K562 (cell line): ENCODE results near the gene XPR1. TPM values are rescaled to one million over a fixed set of nuclear protein-coding genes. Genes with fewer than 3 reads are reported as not detected.

Source experiments
- ARHGAP35 ChIP-seq: fragments of 450-650 bp; IDR thresholded peaks from 2 replicates; pipeline ENCODE4 v1.6.1; 2018; ENCODE audit not compliant: partially characterized antibody
- CREB3L1 ChIP-seq: fragments of 450-650 bp; IDR thresholded peaks from 2 replicates; pipeline ENCODE4 v1.6.1; 2014; ENCODE audit warnings: low read depth, mild to moderate bottlenecking, moderate library complexity, borderline replicate concordance
- HNRNPL ChIP-seq: fragments of 200-400 bp; formaldehyde crosslinking; IDR thresholded peaks from 2 replicates; pipeline ENCODE4 v1.6.1; 2017; ENCODE audit warnings: low read depth, mild to moderate bottlenecking, low read length
- JUN ChIP-seq, 2 experiments: sonication (generic) in 1 of 2; formaldehyde crosslinking in 1 of 2; IDR thresholded peaks; 2 replicates each; pipeline versions ENCODE4 v1.6.1 to v1.8.0; 2012 to 2022; ENCODE audit warnings: borderline replicate concordance in 2 of 2, mild to moderate bottlenecking in 2 of 2, improper control_type of control experiment in 1 of 2, low read depth in 1 of 2, low read length in 1 of 2, missing genetic modification reagents in 1 of 2
- OTX1 ChIP-seq: fragments of 450-650 bp; formaldehyde crosslinking; IDR thresholded peaks from 2 replicates; pipeline ENCODE4 v1.4.0; 2022; ENCODE audit warnings: mild to moderate bottlenecking
- PHB2 ChIP-seq: fragments of 450-650 bp; IDR thresholded peaks from 2 replicates; pipeline ENCODE4 v1.6.1; 2017; ENCODE audit warnings: low read depth
- POLR3A ChIP-seq: IDR thresholded peaks from 2 replicates; pipeline ENCODE4 v1.6.1; 2011; ENCODE audit warnings: borderline replicate concordance, mild to moderate bottlenecking, moderate library complexity; ENCODE audit not compliant: insufficient read length, insufficient read depth; ENCODE audit errors: extremely low read depth
- SIRT6 ChIP-seq: IDR thresholded peaks from one replicate; pipeline ENCODE4 v1.6.1; 2012; ENCODE audit warnings: low read depth, mild to moderate bottlenecking, control low read depth, inconsistent platforms, low read length, moderate library complexity
- SNRNP70 ChIP-seq: fragments of 200-400 bp; formaldehyde crosslinking; optimal IDR thresholded peaks from 2 replicates; pipeline ENCODE3; 2017; ENCODE audit warnings: low read depth, low read length
- SP1 ChIP-seq: sonication (generic); formaldehyde crosslinking; IDR thresholded peaks from 2 replicates; pipeline ENCODE4 v1.8.1; 2022; ENCODE audit warnings: mild to moderate bottlenecking, missing genetic modification reagents
- TCF7 ChIP-seq: sonication (generic); IDR thresholded peaks from 2 replicates; pipeline ENCODE4 v1.6.1; 2016; ENCODE audit warnings: antibody characterized with exemption, borderline replicate concordance
- ZBTB9 ChIP-seq: fragments of 450-650 bp; formaldehyde crosslinking; IDR thresholded peaks from 2 replicates; pipeline ENCODE4 v1.4.0; 2020; ENCODE audit warnings: mild to moderate bottlenecking, moderate library complexity
- ZNF224 ChIP-seq: sonication (generic); formaldehyde crosslinking; IDR thresholded peaks from 2 replicates; pipeline ENCODE4 v1.8.0; 2022; ENCODE audit warnings: mild to moderate bottlenecking, missing genetic modification reagents
- ZNF23 ChIP-seq: fragments of 250-450 bp; sonication (Bioruptor Pico); IDR thresholded peaks from 2 replicates; pipeline ENCODE4 v1.4.0; 2020; ENCODE audit warnings: mild to moderate bottlenecking
- ZNF282 ChIP-seq: sonication (generic); formaldehyde crosslinking; IDR thresholded peaks from 2 replicates; pipeline ENCODE4 v1.8.1; 2023; ENCODE audit warnings: missing genetic modification reagents
- ZNF436 ChIP-seq: fragments of 250-450, 450-650 bp; sonication (Bioruptor Pico); formaldehyde crosslinking; IDR thresholded peaks from 2 replicates; pipeline ENCODE4 v1.7.0; 2020; ENCODE audit warnings: mild to moderate bottlenecking
- ZNF444 ChIP-seq: fragments of 250-450 bp; sonication (Bioruptor Pico); IDR thresholded peaks from 2 replicates; pipeline ENCODE4 v1.4.0; 2020; ENCODE audit warnings: mild to moderate bottlenecking, moderate library complexity
- ZNF639 ChIP-seq, 2 experiments: fragments of 200-800 bp in 1 of 2; sonication (Bioruptor generic) in 1 of 2; sonication (generic) in 1 of 2; formaldehyde crosslinking in 1 of 2; IDR thresholded peaks in 1 of 2; conservative IDR thresholded peaks in 1 of 2; 2 replicates each; pipeline versions ENCODE4 v1.5.0 to v1.6.1; 2016 to 2020; ENCODE audit warnings: missing compliant biosample characterization in 1 of 2, missing genetic modification characterization in 1 of 2, missing genetic modification reagents in 1 of 2
- ZNF780A ChIP-seq: fragments of 250-450 bp; sonication (Bioruptor Pico); IDR thresholded peaks from 2 replicates; pipeline ENCODE4 v1.5.0; 2021; ENCODE audit warnings: mild to moderate bottlenecking
- polyA plus RNA-seq, 8 experiments: library from polyadenylated mRNA; depleted of rRNA in 4 of 8; stranded (reverse) in 5 of 8; unstranded in 3 of 8; fragments of >200 nt; fragmentation: Nextera tagmentation in 2 of 8; fragmentation: Illumina TruSeq in 1 of 8; extraction: Ambion mirVana in 2 of 8; extraction: Trizol in 1 of 8; gene quantifications; 2 replicates each; pipeline versions ENCODE4 v1.2.1 to v1.2.3, GENCODE V29; 2011 to 2014; ENCODE audit warnings: inconsistent platforms in 1 of 8, missing spikeins in 1 of 8
- total RNA-seq, 7 experiments: library from RNA; depleted of rRNA in 6 of 7; stranded (reverse); fragments of >200 nt in 6 of 7; fragmentation: Illumina TruSeq in 2 of 7; extraction: Trizol in 2 of 7; gene quantifications; 2 replicates each; pipeline versions ENCODE4 v1.2.1 to v1.2.3, GENCODE V29; 2011 to 2021; ENCODE audit warnings: low replicate concordance in 1 of 7

Gene XPR1
- total and polyA plus RNA-seq, 9 of the 15 experiments (the other 6 are each of a cell fraction or from before 2014, with no cell fraction given), result 3.0 to 66.2 (median 38.6) TPM

- no peak for TF ChIP-seq ZNF639 (CRISPR knock-in tag; conservative IDR thresholded peaks at IDR 0.05 in 1 of 2, IDR thresholded peaks at IDR 0.05 in 1 of 2)
- TF ChIP-seq OTX1 (CRISPR knock-in tag), result no peak
- no peak for TF ChIP-seq ZNF436
- no peak for TF ChIP-seq ARHGAP35
- no peak for TF ChIP-seq POLR3A
- TF ChIP-seq ZNF780A (CRISPR knock-in tag), result no peak
- no peak for TF ChIP-seq ZNF23 (CRISPR knock-in tag)
- TF ChIP-seq ZNF444 (CRISPR knock-in tag), result no peak
- no peak for TF ChIP-seq SP1 (CRISPR knock-in tag)
- no peak for TF ChIP-seq SNRNP70
- no peak for TF ChIP-seq TCF7
- no peak for TF ChIP-seq PHB2
- no peak for TF ChIP-seq HNRNPL
- TF ChIP-seq SIRT6, result no peak
- TF ChIP-seq CREB3L1, result no peak
- TF ChIP-seq ZNF282 (CRISPR knock-in tag), result no peak
- no peak for TF ChIP-seq JUN (IDR thresholded peaks at IDR 0.05; ENCODE audit: borderline replicate concordance, low read depth, low read length)
- TF ChIP-seq JUN (CRISPR knock-in tag; IDR thresholded peaks at IDR 0.05; ENCODE audit: borderline replicate concordance), result no peak
- no peak for TF ChIP-seq ZBTB9 (CRISPR knock-in tag)
- no peak for TF ChIP-seq ZNF224 (CRISPR knock-in tag)
Measured at GRCh38 chr1:180926164-180926981, 294.6 kb downstream of the XPR1 start (continued).
